GM12878 (cell line): ENCODE data around the gene TEX30.

Experiments used
- CTCF ChIP-seq, 3 experiments: IDR thresholded peaks in 2 of 3; conservative IDR thresholded peaks in 1 of 3; 2 replicates each; pipeline ENCODE4 v1.5.1; 2011; ENCODE audit warnings: low read depth in 3 of 3, low read length in 3 of 3, mild to moderate bottlenecking in 3 of 3, control low read depth in 2 of 3, moderate library complexity in 2 of 3, inconsistent platforms in 1 of 3, mixed read lengths in 1 of 3; ENCODE audit not compliant: control insufficient read depth in 2 of 3, insufficient read depth in 1 of 3; ENCODE audit errors: extremely low read depth in 1 of 3
- EP300 ChIP-seq, 2 experiments: fragments of 150-350 bp in 1 of 2; IDR thresholded peaks; 2 replicates each; pipeline ENCODE4 v1.6.1; 2011 to 2012; ENCODE audit warnings: low read depth in 2 of 2, low read length in 2 of 2, borderline replicate concordance in 1 of 2, improper control_type of control experiment in 1 of 2, inconsistent platforms in 1 of 2; ENCODE audit not compliant: control insufficient read depth in 1 of 2
- POLR2AphosphoS5 ChIP-seq: IDR thresholded peaks from 2 replicates; pipeline ENCODE4 v1.6.1; 2011; ENCODE audit warnings: mild to moderate bottlenecking, low read length, inconsistent platforms

- no peak for TF ChIP-seq POLR2AphosphoS5
- TF ChIP-seq CTCF (IDR thresholded peaks at IDR 0.05 in 2 of 3, conservative IDR thresholded peaks at IDR 0.05 in 1 of 3; ENCODE audit: control insufficient read depth in 2 of 3, extremely low read depth in 1 of 3, insufficient read depth in 1 of 3, low read depth in 3 of 3, low read length in 3 of 3) = no peak
- no peak for TF ChIP-seq EP300 (IDR thresholded peaks at IDR 0.05; ENCODE audit: borderline replicate concordance in 1 of 2, control insufficient read depth in 1 of 2, low read depth in 2 of 2, low read length in 2 of 2)
Measured at GRCh38 chr13:102805680-102806079, 32.1 kb upstream of the TEX30 start.
